SH-SY5Y (cell line): ENCODE data around the gene TAOK3.

Experiments
- GATA2 ChIP-seq: IDR thresholded peaks from 2 replicates; pipeline ENCODE4 v1.6.1; 2011; ENCODE audit warnings: mild to moderate bottlenecking, low read depth, low read length
- GATA3 ChIP-seq: IDR thresholded peaks from 2 replicates; pipeline ENCODE4 v1.6.1; 2011; ENCODE audit warnings: low read depth, mild to moderate bottlenecking, low read length, moderate library complexity

TAOK3 gene

DNA sequence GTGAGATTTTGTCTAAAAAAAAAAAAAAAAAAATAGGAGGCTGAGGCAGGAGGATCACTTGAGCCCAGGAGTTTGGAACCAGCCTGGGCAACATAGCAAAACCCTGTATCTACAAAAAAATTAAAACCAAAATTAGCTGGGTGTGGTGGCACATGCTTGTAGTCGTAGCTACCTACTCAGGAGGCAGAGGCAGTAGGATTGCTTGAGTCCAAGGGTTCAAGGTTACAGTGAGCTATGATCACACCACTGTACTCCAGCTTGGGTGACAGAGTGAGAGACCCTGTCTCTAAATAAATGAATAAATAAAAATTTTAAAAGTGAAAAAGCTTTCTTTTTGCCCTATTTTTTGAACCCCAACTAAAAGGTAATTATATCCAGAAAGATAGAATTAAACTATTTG lies 123.2 kb downstream of the TAOK3 start:
- TF ChIP-seq GATA3 (no peak), GATA2 (no peak)

DNA sequence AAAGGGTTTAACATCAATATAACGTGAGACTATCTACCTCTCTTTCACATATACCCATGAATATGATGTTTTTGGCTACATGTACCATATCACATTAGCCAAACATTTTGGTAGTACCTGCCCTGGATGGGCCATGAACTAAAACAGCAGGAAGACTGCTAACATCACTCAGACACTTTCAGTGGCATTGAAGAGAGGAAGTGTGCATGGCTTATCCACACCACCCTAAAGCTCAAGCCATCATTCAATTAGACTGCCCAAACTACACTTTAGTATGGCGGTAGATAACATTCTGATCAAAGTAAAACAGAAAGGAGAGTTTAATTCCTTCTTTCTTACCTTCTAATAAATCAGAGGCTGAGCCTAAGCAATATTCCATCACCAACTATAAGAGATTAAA lies 133.8 kb downstream of the TAOK3 start:
- no peak for TF ChIP-seq GATA2
- no peak for TF ChIP-seq GATA3

GRCh38 chr12:118237908-118238307 lies 134.8 kb downstream of the TAOK3 start:
- TF ChIP-seq GATA3 (no peak), GATA2 (no peak)

- TF ChIP-seq GATA3, result no peak
- no peak for TF ChIP-seq GATA2
Measured at GRCh38 chr12:118237052-118237665, 135.5 kb downstream of the TAOK3 start.

DNA sequence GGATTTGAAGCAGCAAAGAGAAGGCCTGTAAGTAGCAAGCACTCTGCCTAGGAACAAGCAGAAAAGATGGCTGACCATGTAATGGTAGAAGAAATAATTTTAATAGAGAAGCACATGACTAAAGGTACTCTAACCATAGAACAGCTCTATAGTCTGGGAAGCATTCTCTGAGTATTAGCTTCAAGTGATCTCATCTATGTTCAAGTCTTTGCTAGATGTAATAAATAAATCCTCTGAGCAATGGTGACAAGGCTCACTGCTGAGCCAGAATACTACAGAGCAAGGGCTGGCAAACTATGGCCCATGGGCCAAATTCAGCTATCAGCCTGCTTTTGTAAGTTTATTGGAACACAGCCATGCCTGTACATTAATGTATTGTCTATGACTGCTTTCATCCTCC lies 152.0 kb downstream of the TAOK3 start:
- no peak for TF ChIP-seq GATA3

DNA sequence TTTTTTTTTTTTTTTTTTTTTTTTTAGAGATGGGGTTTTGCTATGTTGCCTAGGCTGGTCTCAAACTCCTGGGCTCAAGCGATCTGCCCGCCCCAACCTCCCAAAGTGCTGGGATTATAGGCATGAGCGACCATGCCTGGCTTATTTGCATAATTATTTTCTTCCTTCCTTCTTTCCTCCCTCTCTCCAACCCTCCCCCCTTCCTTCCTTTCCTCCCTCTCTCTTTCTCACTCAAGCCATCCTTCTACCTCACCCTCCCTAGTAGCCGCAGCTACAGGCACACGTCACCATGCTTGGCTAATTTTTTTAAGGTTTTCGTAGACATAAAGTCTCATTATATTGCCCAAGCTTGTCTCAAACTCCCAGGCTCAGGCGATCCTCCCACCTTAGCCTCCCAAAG lies 152.9 kb downstream of the TAOK3 start:
- no peak for TF ChIP-seq GATA2
- no peak for TF ChIP-seq GATA3

DNA sequence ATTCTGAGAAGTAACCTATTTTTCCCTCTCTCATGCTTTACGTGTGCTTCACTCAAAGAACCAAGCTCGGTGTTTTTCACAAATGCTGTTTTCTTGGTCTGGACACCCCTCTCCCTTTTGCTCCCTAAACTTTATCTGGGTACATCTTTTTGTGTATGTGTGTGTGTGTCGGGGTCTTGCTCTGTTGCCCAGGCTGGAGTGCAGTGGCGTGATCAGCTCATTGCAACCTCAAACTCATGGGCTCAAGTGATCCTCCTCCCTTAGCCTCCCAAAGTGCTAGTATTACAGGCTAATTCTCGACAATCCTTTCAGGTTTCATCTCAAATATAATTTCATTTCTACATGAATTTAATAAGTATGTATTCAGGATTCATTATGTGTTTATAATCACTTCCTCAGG lies 153.6 kb downstream of the TAOK3 start:
- TF ChIP-seq GATA3 (no peak), GATA2 (no peak)

GRCh38 chr12:118213452-118213851 lies 159.3 kb downstream of the TAOK3 start:
- no peak for TF ChIP-seq GATA3
- no peak for TF ChIP-seq GATA2

DNA sequence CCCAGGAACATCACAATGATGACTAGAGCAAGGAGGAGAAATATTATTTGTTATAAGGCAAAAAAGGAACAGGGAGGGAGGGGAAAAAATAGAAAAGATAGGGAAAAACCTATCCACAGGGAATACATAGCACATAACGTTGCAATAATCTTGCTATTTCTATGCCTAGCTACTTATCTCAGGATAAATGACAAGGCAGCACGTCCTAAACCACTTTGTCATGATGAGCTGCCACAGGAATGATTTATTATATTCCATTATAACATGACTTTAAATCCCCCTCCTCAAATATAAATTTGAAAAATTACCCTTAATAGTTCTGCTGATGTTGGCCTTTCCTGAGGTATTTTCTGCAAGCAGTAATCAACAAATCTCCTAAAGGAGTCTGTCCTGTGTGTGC lies 160.1 kb downstream of the TAOK3 start:
- TF ChIP-seq GATA3, result no peak
- no peak for TF ChIP-seq GATA2

GRCh38 chr12:118206107-118206412 lies 166.6 kb downstream of the TAOK3 start:
- TF ChIP-seq GATA3, result no peak
- TF ChIP-seq GATA2, result no peak

GRCh38 chr12:118193958-118194357 lies 178.7 kb downstream of the TAOK3 start:
- TF ChIP-seq GATA2 (no peak), GATA3 (no peak)

DNA sequence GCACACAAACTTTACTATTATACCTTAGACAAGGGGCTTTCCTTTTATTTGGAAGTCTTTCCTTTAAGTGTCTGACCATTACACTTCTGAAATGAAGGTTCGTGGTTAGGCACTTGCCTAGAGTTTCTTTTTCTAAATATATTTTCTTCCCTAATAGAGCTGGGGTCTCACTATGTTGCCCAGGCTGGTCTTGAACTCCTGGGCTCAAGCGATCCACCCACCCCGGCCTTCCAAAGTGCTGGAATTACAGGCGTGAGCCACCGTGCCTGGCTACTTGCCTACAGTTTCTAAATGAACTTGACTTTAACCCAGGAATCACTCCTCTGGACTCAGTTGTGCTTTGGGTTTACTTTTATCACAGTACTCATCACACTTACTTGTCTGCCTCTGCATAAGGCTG lies 179.2 kb downstream of the TAOK3 start:
- TF ChIP-seq GATA3, result no peak

GRCh38 chr12:118190266-118190665 lies 182.4 kb downstream of the TAOK3 start:
- no peak for TF ChIP-seq GATA3

DNA sequence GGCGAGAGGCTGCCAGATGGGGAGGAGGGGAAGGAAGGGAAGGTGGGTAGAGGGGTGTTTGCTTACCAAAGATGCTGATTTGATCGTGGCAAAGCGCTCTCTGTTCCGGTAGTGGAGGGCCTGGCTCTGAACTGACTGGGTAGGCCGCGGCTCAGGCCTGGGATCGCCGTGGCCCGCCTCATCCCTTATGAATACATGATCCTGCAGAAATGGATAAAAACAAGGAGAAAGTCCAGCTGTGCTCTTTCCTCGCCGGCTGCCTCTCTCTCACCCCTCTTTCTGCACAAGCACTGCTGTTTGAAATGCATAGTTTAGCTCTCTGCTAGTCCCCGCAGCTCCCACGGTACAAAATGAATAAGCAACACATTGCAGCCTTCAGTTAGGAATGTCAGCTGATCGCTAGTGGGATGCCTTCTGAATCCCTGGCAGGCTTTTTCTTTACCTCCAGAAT lies 182.9 kb downstream of the TAOK3 start:
- no peak for TF ChIP-seq GATA3
- TF ChIP-seq GATA2, result 0 out of 2 replicates have a peak, but pooled peaks have one; percentile 16

- TF ChIP-seq GATA2 (no peak), GATA3 (no peak)
Measured at GRCh38 chr12:118188690-118189371, 183.9 kb downstream of the TAOK3 start.

GRCh38 chr12:118187751-118188435 lies 184.8 kb downstream of the TAOK3 start:
- no peak for TF ChIP-seq GATA3
- TF ChIP-seq GATA2, result peak; percentile 66
